Left lobe of liver (tissue), 2 donors: ENCODE measurements around the gene CCDC187. TPM values are rescaled to one million over a fixed set of nuclear protein-coding genes. Genes with fewer than 3 reads are reported as not detected.
"Not testable (repeated sequence)": the region's sequence is repeated elsewhere in the genome, so short reads cannot be mapped to it uniquely, and the experiment has no call there.

Experiments
- ATAC-seq: fragments of 200-7000 bp; cut with Tn5 transposase; one replicate; pipeline ENCODE4 v1.9.1; 2020; ENCODE audit warnings: mild to moderate bottlenecking, moderate library complexity
- DNase-seq: peaks from one replicate; pipeline ENCODE4 v3.0.0-alpha.2; 2020; ENCODE audit warnings: low spot score
- total RNA-seq: library from RNA; stranded (reverse); gene quantifications from one replicate; pipeline ENCODE4 v1.2.1, GENCODE V29; 2021
- donor health status: DM: no; HTN: no; CAD: no; lungs with moderate emphysema.
- donor health status: DM: no; HTN: yes; CAD: no.

Gene CCDC187
- total RNA-seq, 1 donor from 2014 or later, result 0.03 TPM

- peak; percentile 89 for ATAC-seq
Measured at GRCh38 chr9:136245219-136246150, 58.4 kb downstream of the CCDC187 start, which contains the start of gene QSOX2. TSS of gene QSOX2 (minus strand) at chr9:136245812. CDS start at chr9:136245803, 9 bp downstream.

GRCh38 chr9:136244969-136245218, 59.0 kb downstream of the CCDC187 start:
- ATAC-seq, result no peak
- no peak for DNase-seq

More at GRCh38 chr9:136245219-136246150, 58.4 kb downstream of the CCDC187 start, which contains the start of gene QSOX2:
- peak; percentile 84 for DNase-seq

GRCh38 chr9:136244122-136244968, 59.5 kb downstream of the CCDC187 start:
- no peak for DNase-seq

GRCh38 chr9:136243631-136244030, 60.3 kb downstream of the CCDC187 start:
- DNase-seq, result no peak
- ATAC-seq, result no peak

More at GRCh38 chr9:136244122-136244968, 59.5 kb downstream of the CCDC187 start:
- ATAC-seq, result no peak

GRCh38 chr9:136242918-136243525, 60.9 kb downstream of the CCDC187 start:
- DNase-seq (no peak), ATAC-seq (peak; percentile 60)

- DNase-seq, result no peak
- ATAC-seq, result no peak
Measured at GRCh38 chr9:136242248-136242647, 61.6 kb downstream of the CCDC187 start.

GRCh38 chr9:136241542-136241941, 62.4 kb downstream of the CCDC187 start:
- no peak for ATAC-seq
- no peak for DNase-seq

GRCh38 chr9:136240941-136241340, 63.0 kb downstream of the CCDC187 start:
- ATAC-seq (no peak), DNase-seq (no peak)

- ATAC-seq (no peak), DNase-seq (no peak)
Measured at GRCh38 chr9:136239983-136240330, 63.9 kb downstream of the CCDC187 start.

GRCh38 chr9:136239135-136239982, 64.5 kb downstream of the CCDC187 start:
- no peak for ATAC-seq
- DNase-seq, result no peak

- no peak for ATAC-seq
Measured at GRCh38 chr9:136238342-136238732, 65.6 kb downstream of the CCDC187 start.

GRCh38 chr9:136237486-136238341, 66.2 kb downstream of the CCDC187 start:
- DNase-seq (no peak), ATAC-seq (no peak)

More at GRCh38 chr9:136238342-136238732, 65.6 kb downstream of the CCDC187 start:
- no peak for DNase-seq

- ATAC-seq, DNase-seq: not testable (repeated sequence)
Measured at GRCh38 chr9:136236471-136237410, 67.2 kb downstream of the CCDC187 start.

GRCh38 chr9:136235709-136236455, 68.0 kb downstream of the CCDC187 start:
- ATAC-seq (no peak), DNase-seq (no peak)

- no peak for DNase-seq
- ATAC-seq, result no peak
Measured at GRCh38 chr9:136235171-136235570, 68.7 kb downstream of the CCDC187 start.

GRCh38 chr9:136234597-136234996, 69.3 kb downstream of the CCDC187 start:
- ATAC-seq (no peak), DNase-seq (no peak)

- ATAC-seq (no peak), DNase-seq (no peak)
Measured at GRCh38 chr9:136233868-136234267, 70.0 kb downstream of the CCDC187 start.

GRCh38 chr9:136233411-136233810, 70.5 kb downstream of the CCDC187 start:
- ATAC-seq, result no peak
- DNase-seq, result no peak
